ENCODE data around the gene ACP5.

The ACP5 gene

GRCh38 chr19:11530432-11530831, 47.0 kb downstream of the ACP5 start:
- no peak overlapping the region for H3K4me3 ChIP-seq (ENCODE audit: low read length, poor library complexity, severe bottlenecking)
- no peaks in the 10 kb centered on the region for H3K9me3 ChIP-seq (ENCODE audit: insufficient read depth, low read depth, low read length)
- no peaks in the 10 kb centered on the region for H3K27me3 ChIP-seq (ENCODE audit: insufficient read depth, low read length, poor library complexity, severe bottlenecking)
- H3K79me2 ChIP-seq (ENCODE audit: insufficient read depth, low read length), result peaks cover 11% of the 10 kb centered on the region; the same call in 1 of the 2 replicates
- no peak overlapping the region for H2AFZ ChIP-seq (ENCODE audit: low read length)
- no peak overlapping the region for H3K9ac ChIP-seq (ENCODE audit: low read depth, low read length, poor library complexity, severe bottlenecking)
- H3F3A ChIP-seq (ENCODE audit: low read depth), result no peaks in the 10 kb centered on the region
- no peaks in the 10 kb centered on the region for H3K9me2 ChIP-seq (replicated peaks; ENCODE audit: low read depth, low read length)
- H3K4me2 ChIP-seq (ENCODE audit: low read depth, low read length, poor library complexity, severe bottlenecking), result no peak overlapping the region
- peaks cover 3% of the 10 kb centered on the region for H4K20me1 ChIP-seq (ENCODE audit: insufficient read depth, low read length, poor library complexity, severe bottlenecking)
- H3K4me1 ChIP-seq (ENCODE audit: insufficient read depth, low read length, poor library complexity, severe bottlenecking), result peaks cover 6% of the 10 kb centered on the region
- H3K36me3 ChIP-seq (ENCODE audit: insufficient read depth, low read length), result no peaks in the 10 kb centered on the region
- peak; percentile 44 for TF ChIP-seq CTCF (conservative IDR thresholded peaks at IDR 0.05; ENCODE audit: low read length)
- TF ChIP-seq EZH2phosphoT487 (IDR thresholded peaks at IDR 0.05; ENCODE audit: borderline replicate concordance), result no peak

GRCh38 chr19:11528551-11529341, 48.7 kb downstream of the ACP5 start, which contains the start of gene ECSIT:
TSS of gene ECSIT (minus strand) at chr19:11529134. CDS start at chr19:11519170, 9,964 bp downstream.
- TF ChIP-seq EZH2phosphoT487 (IDR thresholded peaks at IDR 0.05; ENCODE audit: borderline replicate concordance), result no peak
- no peak for TF ChIP-seq CTCF (conservative IDR thresholded peaks at IDR 0.05; ENCODE audit: low read length)
- H2AFZ ChIP-seq (ENCODE audit: low read length), result peak within 1 kb of the TSS; percentile 91

More at GRCh38 chr19:11528551-11529341, 48.7 kb downstream of the ACP5 start, which contains the start of gene ECSIT:
- peak within 1 kb of the TSS; percentile 83 for H3K4me3 ChIP-seq (ENCODE audit: low read length, poor library complexity, severe bottlenecking)
- H3K9me3 ChIP-seq (ENCODE audit: insufficient read depth, low read depth, low read length), result no peaks in the 10 kb centered on the region
- H3K9ac ChIP-seq (ENCODE audit: low read depth, low read length, poor library complexity, severe bottlenecking), result peak within 1 kb of the TSS; percentile 53
- H3K4me1 ChIP-seq (ENCODE audit: insufficient read depth, low read length, poor library complexity, severe bottlenecking), result peaks cover 6% of the 10 kb centered on the region
- H3F3A ChIP-seq (ENCODE audit: low read depth), result no peaks in the 10 kb centered on the region
- no peaks in the 10 kb centered on the region for H3K27me3 ChIP-seq (ENCODE audit: insufficient read depth, low read length, poor library complexity, severe bottlenecking)
- no peaks in the 10 kb centered on the region for H3K9me2 ChIP-seq (replicated peaks; ENCODE audit: low read depth, low read length)
- peak within 1 kb of the TSS; percentile 92 for H3K4me2 ChIP-seq (ENCODE audit: low read depth, low read length, poor library complexity, severe bottlenecking)
- H4K20me1 ChIP-seq (ENCODE audit: insufficient read depth, low read length, poor library complexity, severe bottlenecking), result peaks cover 3% of the 10 kb centered on the region
- H3K79me2 ChIP-seq (ENCODE audit: insufficient read depth, low read length), result peaks cover 11% of the 10 kb centered on the region; the same call in 1 of the 2 replicates
- H3K36me3 ChIP-seq (ENCODE audit: insufficient read depth, low read length), result no peaks in the 10 kb centered on the region
